PC-3 (cell line): ENCODE measurements around the gene TIMM17A. TPM values are rescaled to one million over a fixed set of nuclear protein-coding genes. Genes with fewer than 3 reads are reported as not detected.

Experiments used
- ATAC-seq: fragments of 200-7000 bp; cut with Tn5 transposase; 2 replicates; pipeline ENCODE4 v1.9.1; 2020; ENCODE audit warnings: mild to moderate bottlenecking, moderate library complexity
- BruUV-seq: library from RNA; stranded (reverse); fragments of 400-500 nt; replicated peaks from 2 replicates; lab custom pipeline; 2021; lab: Mats Ljungman, UMichigan
- CTCF ChIA-PET: fragments of 300-600 bp; sonication (Branson Sonifier 250); formaldehyde crosslinking; loops from one replicate; lab custom pipeline; 2022; ENCODE audit warnings: antibody characterized with exemption; lab: Charles Lee
- POLR2A ChIA-PET: fragments of 300-600 bp; sonication (Branson Sonifier 250); formaldehyde crosslinking; loops from one replicate; lab custom pipeline; 2022; ENCODE audit warnings: antibody characterized with exemption; ENCODE audit not compliant: unreplicated experiment; lab: Charles Lee
- DNase-seq: peaks from one replicate; pipeline ENCODE4 v3.0.0-alpha.2; 2015
- H2AFZ ChIP-seq: fragments of 300-600 bp; sonication (generic); 2 replicates; pipeline ENCODE4 v1.6.0; 2016; ENCODE audit warnings: antibody characterized with exemption, low read length
- H3F3A ChIP-seq: fragments of 300-600 bp; sonication (generic); one replicate; pipeline ENCODE4 v1.6.0; 2017; ENCODE audit warnings: antibody characterized with exemption, low read length, control low read depth, mild to moderate bottlenecking; ENCODE audit not compliant: unreplicated experiment
- H3K27ac ChIP-seq: fragments of 300-600 bp; sonication (generic); 2 replicates; pipeline ENCODE4 v1.5.1; 2016; ENCODE audit warnings: mild to moderate bottlenecking, low read length
- H3K27me3 ChIP-seq: fragments of 300-600 bp; sonication (generic); 2 replicates; pipeline ENCODE4 v1.6.1; 2016; ENCODE audit warnings: low read length, mixed read lengths
- H3K36me3 ChIP-seq: fragments of 300-600 bp; sonication (generic); 2 replicates; pipeline ENCODE4 v1.6.1; 2016; ENCODE audit warnings: low read depth, mixed run types, low read length, mixed read lengths
- H3K4me1 ChIP-seq: fragments of 300-600 bp; sonication (generic); 2 replicates; pipeline ENCODE4 v1.5.1; 2016; ENCODE audit warnings: low read length; ENCODE audit not compliant: insufficient read depth
- H3K4me2 ChIP-seq: fragments of 300-600 bp; sonication (generic); 2 replicates; pipeline ENCODE4 v1.6.0; 2016; ENCODE audit warnings: low read length
- H3K4me3 ChIP-seq: fragments of 300-600 bp; sonication (generic); 2 replicates; pipeline ENCODE4 v1.5.1; 2016; ENCODE audit warnings: mild to moderate bottlenecking, low read length, mixed read lengths
- H3K79me2 ChIP-seq: fragments of 300-600 bp; sonication (generic); 2 replicates; pipeline ENCODE4 v1.6.1; 2017; ENCODE audit warnings: low read length, mixed read lengths
- H3K9ac ChIP-seq: fragments of 300-600 bp; sonication (generic); 2 replicates; pipeline ENCODE4 v1.6.0; 2016; ENCODE audit warnings: mild to moderate bottlenecking, low read length
- H3K9me2 ChIP-seq: fragments of 300-600 bp; sonication (generic); replicated peaks from 2 replicates; pipeline ENCODE4 v1.6.1; 2016; ENCODE audit warnings: mixed run types, low read length, mixed read lengths
- H3K9me3 ChIP-seq: fragments of 300-600 bp; sonication (generic); 2 replicates; pipeline ENCODE4 v1.6.1; 2016; ENCODE audit warnings: low read length, mixed read lengths
- H4K20me1 ChIP-seq: fragments of 300-600 bp; sonication (generic); 2 replicates; pipeline ENCODE4 v1.6.1; 2016; ENCODE audit warnings: low read length, mixed read lengths
- EZH2 ChIP-seq: fragments of 300-600 bp; sonication (generic); IDR thresholded peaks from one replicate; pipeline ENCODE4 v1.6.1; 2017; ENCODE audit warnings: antibody characterized with exemption, mild to moderate bottlenecking, low read length; ENCODE audit not compliant: unreplicated experiment
- EZH2phosphoT487 ChIP-seq: fragments of 300-600 bp; sonication (generic); IDR thresholded peaks from 2 replicates; pipeline ENCODE4 v1.6.1; 2018; ENCODE audit warnings: mild to moderate bottlenecking, antibody characterized with exemption, low read length, borderline replicate concordance
- intact Hi-C: fragments of 100-400 bp; cut with micrococcal nuclease; formaldehyde crosslinking; loops from 2 replicates; pipeline ENCODE4 v1.9.0; 2023
- total RNA-seq: library from RNA; depleted of rRNA; stranded (reverse); fragments of >200 nt; gene quantifications from 2 replicates; pipeline ENCODE4 v1.2.3, GENCODE V29; 2014
- TF ChIP-seq, protein P1 (sequence below): fragments of 300-600 bp; sonication (generic); conservative IDR thresholded peaks from 2 replicates; pipeline ENCODE4 v1.5.1; 2017; ENCODE audit warnings: antibody characterized with exemption, low read depth, mild to moderate bottlenecking, low read length

The TIMM17A gene
- total RNA-seq, 1 experiment from 2014 or later = 57.7 TPM

GRCh38 chr1:201946224-201946908, 8.9 kb upstream of the TIMM17A start, which contains the start of gene LMOD1:
Gene LMOD1 (minus strand): TSS chr1:201946548. CDS start chr1:201946340, 208 bp downstream.
- H4K20me1 ChIP-seq = no peaks in the 10 kb centered on the region
- H3K27ac ChIP-seq = no peak within 1 kb of the TSS
- no peaks in the 10 kb centered on the region for H3K9me3 ChIP-seq
- H3K4me1 ChIP-seq = no peaks in the 10 kb centered on the region; the same call in 1 of the 2 replicates
- no peak within 1 kb of the TSS for H3K9ac ChIP-seq
- intact Hi-C loops = no loop called here
- POLR2A ChIA-PET = interaction anchor here (0.6 kb wide), 3 partner anchors 16 to 58 kb away, joined by 3 to 7 read pairs (median 4); partner anchors contain the start of gene SHISA4
- H3K4me2 ChIP-seq = peak within 1 kb of the TSS; percentile 83
- peak within 1 kb of the TSS; percentile 88 for H2AFZ ChIP-seq
- DNase-seq (peak; percentile 64), ATAC-seq (peak; percentile 97)
- no peaks in the 10 kb centered on the region for H3K79me2 ChIP-seq
- CTCF ChIA-PET = interaction anchor here (1.4 kb wide), 1 partner anchor 50 kb away, joined by 3 read pairs; no protein-coding TSS in a partner anchor
- H3K27me3 ChIP-seq = no peaks in the 10 kb centered on the region
- peak within 1 kb of the TSS; percentile 66 for H3K4me3 ChIP-seq
- no peaks in the 10 kb centered on the region for H3F3A ChIP-seq
- BruUV-seq = no TSS peak
- H3K9me2 ChIP-seq = no peaks in the 10 kb centered on the region
- no peaks in the 10 kb centered on the region for H3K36me3 ChIP-seq
- TF ChIP-seq EZH2 = no peak
- TF ChIP-seq, protein P1, sequence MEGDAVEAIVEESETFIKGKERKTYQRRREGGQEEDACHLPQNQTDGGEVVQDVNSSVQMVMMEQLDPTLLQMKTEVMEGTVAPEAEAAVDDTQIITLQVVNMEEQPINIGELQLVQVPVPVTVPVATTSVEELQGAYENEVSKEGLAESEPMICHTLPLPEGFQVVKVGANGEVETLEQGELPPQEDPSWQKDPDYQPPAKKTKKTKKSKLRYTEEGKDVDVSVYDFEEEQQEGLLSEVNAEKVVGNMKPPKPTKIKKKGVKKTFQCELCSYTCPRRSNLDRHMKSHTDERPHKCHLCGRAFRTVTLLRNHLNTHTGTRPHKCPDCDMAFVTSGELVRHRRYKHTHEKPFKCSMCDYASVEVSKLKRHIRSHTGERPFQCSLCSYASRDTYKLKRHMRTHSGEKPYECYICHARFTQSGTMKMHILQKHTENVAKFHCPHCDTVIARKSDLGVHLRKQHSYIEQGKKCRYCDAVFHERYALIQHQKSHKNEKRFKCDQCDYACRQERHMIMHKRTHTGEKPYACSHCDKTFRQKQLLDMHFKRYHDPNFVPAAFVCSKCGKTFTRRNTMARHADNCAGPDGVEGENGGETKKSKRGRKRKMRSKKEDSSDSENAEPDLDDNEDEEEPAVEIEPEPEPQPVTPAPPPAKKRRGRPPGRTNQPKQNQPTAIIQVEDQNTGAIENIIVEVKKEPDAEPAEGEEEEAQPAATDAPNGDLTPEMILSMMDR = no peak
- no peak for TF ChIP-seq EZH2phosphoT487

GRCh38 chr1:201947697-201948008, 7.7 kb upstream of the TIMM17A start:
- Histone ChIP-seq H3K9me3 (no peaks in the 10 kb centered on the region), H4K20me1 (no peaks in the 10 kb centered on the region), H3K27me3 (no peaks in the 10 kb centered on the region), H3K4me3 (no peak overlapping the region), H3K4me2 (no peak overlapping the region), H3K79me2 (no peaks in the 10 kb centered on the region), H2AFZ (no peak overlapping the region), H3K4me1 (no peaks in the 10 kb centered on the region; the same call in 1 of the 2 replicates), H3K36me3 (no peaks in the 10 kb centered on the region), H3F3A (no peaks in the 10 kb centered on the region), H3K9ac (no peak overlapping the region), H3K27ac (no peak overlapping the region), H3K9me2 (no peaks in the 10 kb centered on the region)
- ATAC-seq (no peak), DNase-seq (no peak)
- no TSS peak for BruUV-seq
- CTCF ChIA-PET = no interaction called here
- TF ChIP-seq EZH2 (no peak), EZH2phosphoT487 (no peak)
- TF ChIP-seq, protein P1 = no peak
- intact Hi-C loops = no loop called here
- POLR2A ChIA-PET = no interaction called here

GRCh38 chr1:201949491-201949890, 5.8 kb upstream of the TIMM17A start:
- intact Hi-C loops = no loop called here
- no peak for ATAC-seq
- POLR2A ChIA-PET = no interaction called here
- CTCF ChIA-PET = no interaction called here
- H3K79me2 ChIP-seq = peaks cover 1% of the 10 kb centered on the region; the same call in 1 of the 2 replicates
- DNase-seq = no peak
- no peaks in the 10 kb centered on the region for H3K9me2 ChIP-seq
- H3K4me3 ChIP-seq = no peak overlapping the region
- no peaks in the 10 kb centered on the region for H3F3A ChIP-seq
- no peaks in the 10 kb centered on the region for H3K36me3 ChIP-seq
- no peak overlapping the region for H3K27ac ChIP-seq
- no peaks in the 10 kb centered on the region for H4K20me1 ChIP-seq
- H2AFZ ChIP-seq = no peak overlapping the region
- TF ChIP-seq EZH2phosphoT487 = no peak
- TF ChIP-seq, protein P1 = no peak
- no peak for TF ChIP-seq EZH2
- BruUV-seq = no TSS peak
- no peak overlapping the region for H3K9ac ChIP-seq
- H3K27me3 ChIP-seq = no peaks in the 10 kb centered on the region
- no peaks in the 10 kb centered on the region; the same call in 1 of the 2 replicates for H3K4me1 ChIP-seq
- H3K4me2 ChIP-seq = no peak overlapping the region
- no peaks in the 10 kb centered on the region for H3K9me3 ChIP-seq
